HEK293 (cell line): Measurements from ENCODE around the gene PHLDB3.

Experiments used
- CTCF ChIA-PET: fragments of 350-600 bp; formaldehyde crosslinking; extraction: SDS; loops from one replicate; lab custom pipeline; 2021; ENCODE audit warnings: antibody characterized with exemption; lab: Yijun Ruan, JAX
- POLR2A ChIA-PET: fragments of 300-600 bp; formaldehyde crosslinking; extraction: SDS; loops from one replicate; lab custom pipeline; 2020; ENCODE audit warnings: antibody characterized with exemption, inconsistent platforms; lab: Yijun Ruan, JAX
- H3K27ac ChIP-seq: fragments of 200-500 bp; sonication (Bioruptor generic); 2 replicates; pipeline ENCODE4 v1.5.1; 2014; ENCODE audit warnings: low read depth, low read length, control low read depth, inconsistent platforms; ENCODE audit errors: extremely low read depth
- H3K36me3 ChIP-seq, 2 experiments: fragments of 200-500 bp in 1 of 2; sonication (Bioruptor generic) in 1 of 2; 1 replicate in 1 of 2; 2 replicates in 1 of 2; pipeline ENCODE4 v1.5.1; 2014 to 2017; ENCODE audit warnings: inconsistent platforms in 2 of 2, low read length in 2 of 2; ENCODE audit not compliant: control insufficient read depth in 2 of 2, insufficient read depth in 1 of 2
- H3K4me1 ChIP-seq: fragments of 200-500 bp; sonication (Bioruptor generic); 2 replicates; pipeline ENCODE4 v1.5.1; 2014; ENCODE audit warnings: mild to moderate bottlenecking, low read length, inconsistent platforms; ENCODE audit not compliant: control insufficient read depth, insufficient read depth
- H3K4me3 ChIP-seq: 2 replicates; pipeline ENCODE4 v1.5.1; 2011; ENCODE audit warnings: low read depth, mild to moderate bottlenecking, control low read depth, low read length, moderate library complexity
- H3K9me3 ChIP-seq: fragments of 200-500 bp; sonication (Bioruptor generic); 2 replicates; pipeline ENCODE4 v1.5.1; 2014; ENCODE audit warnings: low read depth, low read length, inconsistent platforms; ENCODE audit not compliant: control insufficient read depth, insufficient read depth
- ATF2 ChIP-seq: fragments of 450-650 bp; formaldehyde crosslinking; IDR thresholded peaks from 2 replicates; pipeline ENCODE4 v1.5.1; 2016; ENCODE audit warnings: missing biosample characterization, missing genetic modification characterization, low read depth
- KLF17 ChIP-seq: fragments of 450-650 bp; formaldehyde crosslinking; IDR thresholded peaks from 2 replicates; pipeline ENCODE4 v1.5.1; 2016; ENCODE audit warnings: missing biosample characterization, missing genetic modification characterization
- KLF7 ChIP-seq: fragments of 450-650 bp; formaldehyde crosslinking; IDR thresholded peaks from 2 replicates; pipeline ENCODE4 v1.5.1; 2016; ENCODE audit warnings: missing biosample characterization, missing genetic modification characterization, borderline replicate concordance
- MYNN ChIP-seq: fragments of 450-650 bp; formaldehyde crosslinking; IDR thresholded peaks from 2 replicates; pipeline ENCODE4 v1.5.1; 2016; ENCODE audit warnings: missing biosample characterization, missing genetic modification characterization, borderline replicate concordance
- MZF1 ChIP-seq: fragments of 450-650 bp; formaldehyde crosslinking; IDR thresholded peaks from 2 replicates; pipeline ENCODE4 v1.5.1; 2017; ENCODE audit warnings: missing biosample characterization, missing genetic modification characterization, borderline replicate concordance
- PATZ1 ChIP-seq: fragments of 450-650 bp; formaldehyde crosslinking; IDR thresholded peaks from 2 replicates; pipeline ENCODE4 v1.5.1; 2016; ENCODE audit warnings: missing biosample characterization, missing genetic modification characterization
- RBAK ChIP-seq: fragments of 450-650 bp; formaldehyde crosslinking; IDR thresholded peaks from 2 replicates; pipeline ENCODE4 v1.5.1; 2016; ENCODE audit warnings: missing biosample characterization, missing genetic modification characterization
- REPIN1 ChIP-seq: fragments of 450-650 bp; formaldehyde crosslinking; IDR thresholded peaks from 2 replicates; pipeline ENCODE4 v1.5.1; 2017; ENCODE audit warnings: missing biosample characterization, missing genetic modification characterization, low read depth
- SETDB1 ChIP-seq: IDR thresholded peaks from one replicate; pipeline ENCODE4 v1.6.1; 2017; ENCODE audit warnings: mild to moderate bottlenecking, low read length, moderate library complexity, mixed read lengths; ENCODE audit not compliant: insufficient read length
- ZBTB1 ChIP-seq: fragments of 450-650 bp; formaldehyde crosslinking; IDR thresholded peaks from 2 replicates; pipeline ENCODE4 v1.5.1; 2016; ENCODE audit warnings: missing biosample characterization, missing genetic modification characterization
- ZBTB21 ChIP-seq: fragments of 450-650 bp; formaldehyde crosslinking; IDR thresholded peaks from 2 replicates; pipeline ENCODE4 v1.5.1; 2017; ENCODE audit warnings: missing biosample characterization, missing genetic modification characterization
- ZBTB7A ChIP-seq: fragments of 450-650 bp; formaldehyde crosslinking; IDR thresholded peaks from 2 replicates; pipeline ENCODE4 v1.5.1; 2016; ENCODE audit warnings: low read depth, missing biosample characterization, missing genetic modification characterization
- ZBTB8A ChIP-seq: fragments of 450-650 bp; formaldehyde crosslinking; IDR thresholded peaks from 2 replicates; pipeline ENCODE4 v1.5.1; 2016; ENCODE audit warnings: missing biosample characterization, missing genetic modification characterization
- ZNF114 ChIP-seq: fragments of 450-650 bp; formaldehyde crosslinking; IDR thresholded peaks from 2 replicates; pipeline ENCODE4 v1.5.0; 2017; ENCODE audit warnings: missing biosample characterization, missing genetic modification characterization
- ZNF138 ChIP-seq: fragments of 450-650 bp; formaldehyde crosslinking; IDR thresholded peaks from 2 replicates; pipeline ENCODE4 v1.5.1; 2016; ENCODE audit warnings: missing biosample characterization, missing genetic modification characterization, borderline replicate concordance
- ZNF157 ChIP-seq: fragments of 450-650 bp; formaldehyde crosslinking; IDR thresholded peaks from 2 replicates; pipeline ENCODE4 v1.5.1; 2016; ENCODE audit warnings: missing biosample characterization, missing genetic modification characterization
- ZNF169 ChIP-seq: fragments of 450-650 bp; formaldehyde crosslinking; IDR thresholded peaks from 2 replicates; pipeline ENCODE4 v1.5.1; 2016; ENCODE audit warnings: missing biosample characterization, missing genetic modification characterization
- ZNF175 ChIP-seq: fragments of 450-650 bp; formaldehyde crosslinking; IDR thresholded peaks from 2 replicates; pipeline ENCODE4 v1.5.1; 2016; ENCODE audit warnings: missing biosample characterization, missing genetic modification characterization
- ZNF211 ChIP-seq: fragments of 450-650 bp; formaldehyde crosslinking; IDR thresholded peaks from 2 replicates; pipeline ENCODE4 v1.5.1; 2016; ENCODE audit warnings: low read depth, missing biosample characterization, missing genetic modification characterization
- ZNF274 ChIP-seq, 2 experiments: fragments of 200-500 bp in 1 of 2; fragments of 450-650 bp in 1 of 2; sonication (Bioruptor generic) in 1 of 2; formaldehyde crosslinking in 1 of 2; IDR thresholded peaks; 2 replicates each; pipeline versions ENCODE4 v1.5.1 to v1.6.1; 2014 to 2016; ENCODE audit warnings: borderline replicate concordance in 1 of 2, inconsistent platforms in 1 of 2, low read length in 1 of 2, missing biosample characterization in 1 of 2, missing genetic modification characterization in 1 of 2
- ZNF280D ChIP-seq: fragments of 450-650 bp; formaldehyde crosslinking; IDR thresholded peaks from 2 replicates; pipeline ENCODE4 v1.5.1; 2016; ENCODE audit warnings: missing biosample characterization, missing genetic modification characterization
- ZNF354C ChIP-seq: fragments of 450-650 bp; formaldehyde crosslinking; IDR thresholded peaks from 2 replicates; pipeline ENCODE4 v1.5.1; 2016; ENCODE audit warnings: missing biosample characterization, missing genetic modification characterization, low read depth, borderline replicate concordance
- ZNF416 ChIP-seq: fragments of 450-650 bp; formaldehyde crosslinking; IDR thresholded peaks from 2 replicates; pipeline ENCODE4 v1.5.1; 2016; ENCODE audit warnings: missing biosample characterization, missing genetic modification characterization
- ZNF510 ChIP-seq: fragments of 450-650 bp; formaldehyde crosslinking; IDR thresholded peaks from 2 replicates; pipeline ENCODE4 v1.5.1; 2018; ENCODE audit warnings: mild to moderate bottlenecking, missing genetic modification characterization, missing biosample characterization; ENCODE audit not compliant: insufficient replicate concordance
- ZNF513 ChIP-seq: fragments of 450-650 bp; IDR thresholded peaks from 2 replicates; pipeline ENCODE4 v1.5.1; 2018; ENCODE audit warnings: missing biosample characterization, missing genetic modification characterization
- ZNF544 ChIP-seq: fragments of 450-650 bp; formaldehyde crosslinking; IDR thresholded peaks from 2 replicates; pipeline ENCODE4 v1.5.0; 2017; ENCODE audit warnings: missing biosample characterization, missing genetic modification characterization
- ZNF580 ChIP-seq: fragments of 450-650 bp; formaldehyde crosslinking; IDR thresholded peaks from 2 replicates; pipeline ENCODE4 v1.5.1; 2016; ENCODE audit warnings: missing biosample characterization, missing genetic modification characterization
- ZNF76 ChIP-seq: fragments of 450-650 bp; formaldehyde crosslinking; IDR thresholded peaks from 2 replicates; pipeline ENCODE4; 2016; ENCODE audit warnings: low read depth, missing biosample characterization, missing genetic modification characterization, borderline replicate concordance
- ZNF791 ChIP-seq: fragments of 450-650 bp; formaldehyde crosslinking; IDR thresholded peaks from 2 replicates; pipeline ENCODE4 v1.5.1; 2016; ENCODE audit warnings: missing biosample characterization, missing genetic modification characterization

The PHLDB3 gene

GRCh38 chr19:43454031-43454430 lies 50.5 kb downstream of the PHLDB3 start (continued):
- no peak for TF ChIP-seq ZNF513
- TF ChIP-seq ZNF138 (tag by site-specific recombination) = no peak
- no peak for TF ChIP-seq ZNF157 (tag by site-specific recombination)
- TF ChIP-seq ATF2 (tag by site-specific recombination) = no peak
- TF ChIP-seq ZNF175 = no peak
- no peak for TF ChIP-seq MYNN
- TF ChIP-seq MZF1 = no peak
- no peak for TF ChIP-seq ZNF791 (tag by site-specific recombination)
- TF ChIP-seq ZNF416 (tag by site-specific recombination) = no peak
- TF ChIP-seq ZBTB7A = no peak
- TF ChIP-seq ZNF211 (tag by site-specific recombination) = no peak

- ChIA-PET POLR2A (no interaction called here), CTCF (interaction anchor here (0.6 to 5.2 kb wide), 5 partner anchors 8 to 80 kb away, joined by 3 to 22 read pairs (median 3); partner anchors contain the start of gene ZNF575)
- H3K36me3 ChIP-seq = no peaks in the 10 kb centered on the region; a peak in 1 of 3 replicates
- peaks cover 3% of the 10 kb centered on the region; the same call in 1 of the 2 replicates for H3K4me1 ChIP-seq
- no peak overlapping the region for H3K27ac ChIP-seq
- no peaks in the 10 kb centered on the region; the same call in 1 of the 2 replicates for H3K9me3 ChIP-seq
- H3K4me3 ChIP-seq = no peak overlapping the region
- TF ChIP-seq ZNF274 (IDR thresholded peaks at IDR 0.05; ENCODE audit: low read length) (no peak), ZNF274 (tag by site-specific recombination; IDR thresholded peaks at IDR 0.05; ENCODE audit: borderline replicate concordance) (peak; percentile 49; the same call in 1 of the 2 replicates), SETDB1 (no peak), KLF7 (tag by site-specific recombination) (no peak), ZNF354C (tag by site-specific recombination) (no peak), KLF17 (tag by site-specific recombination) (no peak), ZNF169 (tag by site-specific recombination) (no peak), RBAK (peak; percentile 95), ZNF510 (tag by site-specific recombination) (no peak), ZNF76 (tag by site-specific recombination) (no peak), ZBTB1 (tag by site-specific recombination) (no peak), PATZ1 (tag by site-specific recombination) (no peak), ZNF580 (tag by site-specific recombination) (no peak), ZNF544 (tag by site-specific recombination) (no peak), MZF1 (no peak), REPIN1 (tag by site-specific recombination) (no peak), ZBTB8A (tag by site-specific recombination) (no peak), ZBTB21 (no peak), ZNF280D (tag by site-specific recombination) (0 out of 2 replicates have a peak, but pooled peaks have one; percentile 68), ZNF114 (tag by site-specific recombination) (no peak)
Observed at GRCh38 chr19:43452582-43452981, 52.0 kb downstream of the PHLDB3 start.
